Ovary (tissue), 3 donors: ENCODE data around the gene RABL3.

ENCODE experiments used
- EP300 ChIP-seq: sonication (generic); formaldehyde crosslinking; IDR thresholded peaks from one replicate; pipeline ENCODE4 v1.6.1; 2017; ENCODE audit warnings: antibody characterized with exemption
- POLR2A ChIP-seq: fragments of 450-650 bp; IDR thresholded peaks from one replicate; pipeline ENCODE4 v1.6.1; 2017; ENCODE audit warnings: antibody characterized with exemption, mild to moderate bottlenecking, moderate library complexity
- TF ChIP-seq, protein P1 (sequence below), 3 donors: fragments of 450-650 bp in 2 of 3; fragments of 200-600 bp in 1 of 3; IDR thresholded peaks; one replicate each; pipeline versions ENCODE4 v1.5.1 to v1.8.0; 2016 to 2022; ENCODE audit warnings: antibody characterized with exemption in 3 of 3, mild to moderate bottlenecking in 1 of 3
- donor health status: DM: no; HTN: no; CAD: no.

DNA sequence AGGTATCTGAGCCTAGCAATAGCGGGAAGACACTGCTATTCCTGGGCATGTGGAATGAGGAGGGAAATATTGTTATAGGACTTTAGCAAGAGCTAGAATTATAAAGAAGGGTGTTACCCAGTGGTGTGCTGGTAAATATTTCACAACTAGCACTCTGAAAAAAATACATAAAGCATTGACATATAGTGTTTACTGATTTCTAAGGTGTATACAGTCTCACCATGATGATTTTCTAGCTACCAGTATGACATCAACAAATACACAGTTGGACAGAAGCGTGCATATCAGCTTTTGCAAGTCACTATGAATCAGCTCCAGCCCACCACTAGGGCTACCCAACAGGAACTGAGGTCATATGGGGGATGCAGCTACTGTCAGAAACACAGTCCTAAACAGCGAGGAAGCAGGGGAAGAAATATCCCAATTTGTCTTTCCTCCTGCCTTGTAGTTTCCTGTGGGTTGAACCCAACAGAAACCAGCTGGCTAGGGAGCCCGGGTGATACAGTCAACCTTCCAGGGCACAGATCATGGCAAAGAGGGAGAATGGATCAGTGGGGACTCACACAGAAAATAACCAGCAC is 99.9 kb downstream of the RABL3 start:
- TF ChIP-seq, protein P1, sequence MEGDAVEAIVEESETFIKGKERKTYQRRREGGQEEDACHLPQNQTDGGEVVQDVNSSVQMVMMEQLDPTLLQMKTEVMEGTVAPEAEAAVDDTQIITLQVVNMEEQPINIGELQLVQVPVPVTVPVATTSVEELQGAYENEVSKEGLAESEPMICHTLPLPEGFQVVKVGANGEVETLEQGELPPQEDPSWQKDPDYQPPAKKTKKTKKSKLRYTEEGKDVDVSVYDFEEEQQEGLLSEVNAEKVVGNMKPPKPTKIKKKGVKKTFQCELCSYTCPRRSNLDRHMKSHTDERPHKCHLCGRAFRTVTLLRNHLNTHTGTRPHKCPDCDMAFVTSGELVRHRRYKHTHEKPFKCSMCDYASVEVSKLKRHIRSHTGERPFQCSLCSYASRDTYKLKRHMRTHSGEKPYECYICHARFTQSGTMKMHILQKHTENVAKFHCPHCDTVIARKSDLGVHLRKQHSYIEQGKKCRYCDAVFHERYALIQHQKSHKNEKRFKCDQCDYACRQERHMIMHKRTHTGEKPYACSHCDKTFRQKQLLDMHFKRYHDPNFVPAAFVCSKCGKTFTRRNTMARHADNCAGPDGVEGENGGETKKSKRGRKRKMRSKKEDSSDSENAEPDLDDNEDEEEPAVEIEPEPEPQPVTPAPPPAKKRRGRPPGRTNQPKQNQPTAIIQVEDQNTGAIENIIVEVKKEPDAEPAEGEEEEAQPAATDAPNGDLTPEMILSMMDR (IDR thresholded peaks at IDR 0.05): no peak
- no peak for TF ChIP-seq POLR2A
- TF ChIP-seq EP300: no peak
